22Rv1 (cell line): ENCODE data around the gene MED4.

Experiments
- ZFX ChIP-seq: fragments of 450-650 bp; IDR thresholded peaks from 2 replicates; pipeline ENCODE4 v1.6.1; 2017; ENCODE audit warnings: antibody characterized with exemption, borderline replicate concordance
- TF ChIP-seq, protein P1 (sequence below): fragments of 450-650 bp; IDR thresholded peaks from 2 replicates; pipeline ENCODE4 v1.5.1; 2017; ENCODE audit warnings: mild to moderate bottlenecking

DNA sequence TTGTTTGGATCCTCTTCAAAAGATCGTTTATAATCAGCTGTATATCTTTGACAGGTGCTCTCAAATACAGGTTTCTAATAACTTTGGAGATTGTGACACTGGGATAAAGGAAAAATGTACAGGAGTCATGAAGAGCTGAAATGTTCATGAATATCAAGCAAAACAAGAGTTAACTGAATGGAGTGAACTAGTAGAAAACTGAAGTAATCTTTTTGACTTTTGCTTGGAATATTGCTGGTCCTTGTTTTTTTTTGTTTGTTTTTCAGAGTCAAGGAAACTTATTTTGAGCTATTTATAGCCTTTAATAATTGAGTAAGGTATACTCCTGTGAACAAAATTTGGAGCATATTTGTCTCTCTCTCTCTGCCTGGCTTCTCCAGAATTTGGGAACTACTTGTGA lies 25.3 kb downstream of the MED4 start:
- TF ChIP-seq, protein P1, sequence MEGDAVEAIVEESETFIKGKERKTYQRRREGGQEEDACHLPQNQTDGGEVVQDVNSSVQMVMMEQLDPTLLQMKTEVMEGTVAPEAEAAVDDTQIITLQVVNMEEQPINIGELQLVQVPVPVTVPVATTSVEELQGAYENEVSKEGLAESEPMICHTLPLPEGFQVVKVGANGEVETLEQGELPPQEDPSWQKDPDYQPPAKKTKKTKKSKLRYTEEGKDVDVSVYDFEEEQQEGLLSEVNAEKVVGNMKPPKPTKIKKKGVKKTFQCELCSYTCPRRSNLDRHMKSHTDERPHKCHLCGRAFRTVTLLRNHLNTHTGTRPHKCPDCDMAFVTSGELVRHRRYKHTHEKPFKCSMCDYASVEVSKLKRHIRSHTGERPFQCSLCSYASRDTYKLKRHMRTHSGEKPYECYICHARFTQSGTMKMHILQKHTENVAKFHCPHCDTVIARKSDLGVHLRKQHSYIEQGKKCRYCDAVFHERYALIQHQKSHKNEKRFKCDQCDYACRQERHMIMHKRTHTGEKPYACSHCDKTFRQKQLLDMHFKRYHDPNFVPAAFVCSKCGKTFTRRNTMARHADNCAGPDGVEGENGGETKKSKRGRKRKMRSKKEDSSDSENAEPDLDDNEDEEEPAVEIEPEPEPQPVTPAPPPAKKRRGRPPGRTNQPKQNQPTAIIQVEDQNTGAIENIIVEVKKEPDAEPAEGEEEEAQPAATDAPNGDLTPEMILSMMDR: no peak
- TF ChIP-seq ZFX: no peak
